Coronary artery (tissue), 2 donors: Measurements from ENCODE around the gene KIF14.

Experiments used
- DNase-seq: peaks from one replicate; pipeline ENCODE4 v3.0.0-alpha.2; 2017; ENCODE audit warnings: low spot score
- H3K27ac ChIP-seq, 2 donors: fragments of 200-600 bp; sonication (generic); one replicate each; pipeline ENCODE4 v1.5.1; 2016 to 2019
- H3K4me3 ChIP-seq: fragments of 200-600 bp; sonication (generic); 2 replicates; pipeline ENCODE4 v1.5.1; 2016; ENCODE audit warnings: mild to moderate bottlenecking, moderate library complexity
- CTCF ChIP-seq: fragments of 200-600 bp; sonication (generic); IDR thresholded peaks from one replicate; pipeline ENCODE4 v1.5.1; 2019; ENCODE audit warnings: antibody characterized with exemption

The KIF14 gene

GRCh38 chr1:200506471-200506870 is 114.1 kb downstream of the KIF14 start:
- DNase-seq: no peak
- H3K27ac ChIP-seq: no peak overlapping the region
- no peak overlapping the region for H3K4me3 ChIP-seq
- TF ChIP-seq CTCF: no peak

GRCh38 chr1:200505257-200505656 is 115.3 kb downstream of the KIF14 start:
- DNase-seq: no peak
- no peak overlapping the region for H3K4me3 ChIP-seq
- TF ChIP-seq CTCF: no peak
- H3K27ac ChIP-seq: no peak overlapping the region
